NCI-H1105 (cell line): ENCODE results near the gene YBX1.
"Not testable (repeated sequence)": the region's sequence is repeated elsewhere in the genome, so short reads cannot be mapped to it uniquely, and the experiment has no call there.

Source experiments
- DNase-seq: peaks from one replicate; lab custom pipeline; 2025; lab: John Stamatoyannopoulos, UW

Gene YBX1

GRCh38 chr1:42748461-42749410 lies 66.5 kb downstream of the YBX1 start:
- no peak for DNase-seq

GRCh38 chr1:42750041-42750440 lies 67.8 kb downstream of the YBX1 start:
- DNase-seq, result no peak

DNA sequence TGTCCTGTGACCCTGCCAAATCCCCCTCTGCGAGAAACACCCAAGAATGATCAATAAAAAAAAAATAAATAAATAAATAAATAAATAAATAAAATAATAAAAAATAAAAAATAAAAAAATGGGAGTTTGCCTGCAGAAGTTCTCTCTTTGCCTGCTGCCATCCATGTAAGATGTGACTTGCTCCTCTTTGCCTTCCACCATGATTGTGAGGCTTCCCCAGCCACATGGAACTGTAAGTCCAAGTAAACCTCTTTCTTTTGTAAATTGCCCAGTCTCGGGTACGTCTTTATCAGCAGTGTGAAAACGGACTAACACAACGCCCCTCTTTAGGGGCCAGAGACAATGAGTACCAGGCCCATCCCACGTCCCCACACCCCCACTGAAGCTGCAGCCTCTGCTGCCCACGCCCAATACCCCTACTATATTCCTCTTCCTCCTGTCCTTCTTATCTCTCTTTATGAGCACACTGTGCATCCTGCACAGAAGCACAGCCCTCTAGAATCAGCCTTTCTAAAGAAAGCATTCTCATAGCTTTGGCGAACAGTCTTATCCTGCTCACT lies 69.4 kb downstream of the YBX1 start:
- DNase-seq, result not testable (repeated sequence)

- DNase-seq, result no peak
These were observed 70.1 kb downstream of the YBX1 start for GRCh38 chr1:42752284-42752683.

DNA sequence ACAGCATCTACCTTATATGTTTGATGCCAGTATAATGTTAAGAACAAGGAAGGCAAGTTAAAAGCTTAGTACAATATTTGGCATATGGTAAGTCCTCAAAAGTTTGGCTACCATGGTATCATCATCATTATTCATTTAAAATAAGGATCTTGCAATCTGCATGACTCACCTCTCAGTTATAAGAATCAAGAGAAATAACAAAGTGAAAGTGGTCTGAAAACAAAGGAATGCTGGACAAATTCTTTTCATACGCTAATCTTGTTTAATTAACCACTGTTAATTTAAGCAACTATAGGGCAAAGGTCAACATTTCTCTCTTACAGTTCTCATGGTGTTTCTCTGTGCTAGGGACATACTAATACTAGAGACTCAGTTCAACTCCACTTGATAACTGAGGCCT lies 70.9 kb downstream of the YBX1 start:
- no peak for DNase-seq
